ENCODE results near the gene INPP4B.

The INPP4B gene

GRCh38 chr4:142356118-142356759 is 489.9 kb downstream of the INPP4B start:
- Histone ChIP-seq H3K36me3 (ENCODE audit: control insufficient read depth, insufficient read depth, low read length) (no peaks in the 10 kb centered on the region), H3K9ac (ENCODE audit: low read length) (no peak overlapping the region), H3K4me1 (ENCODE audit: control insufficient read depth, insufficient read depth, low read length) (peaks cover 3% of the 10 kb centered on the region), H3K27me3 (ENCODE audit: control insufficient read depth, insufficient read depth, low read length) (no peaks in the 10 kb centered on the region), H3K4me3 (ENCODE audit: low read length) (no peak overlapping the region), H3K27ac (ENCODE audit: low read depth, low read length) (no peak overlapping the region)

DNA sequence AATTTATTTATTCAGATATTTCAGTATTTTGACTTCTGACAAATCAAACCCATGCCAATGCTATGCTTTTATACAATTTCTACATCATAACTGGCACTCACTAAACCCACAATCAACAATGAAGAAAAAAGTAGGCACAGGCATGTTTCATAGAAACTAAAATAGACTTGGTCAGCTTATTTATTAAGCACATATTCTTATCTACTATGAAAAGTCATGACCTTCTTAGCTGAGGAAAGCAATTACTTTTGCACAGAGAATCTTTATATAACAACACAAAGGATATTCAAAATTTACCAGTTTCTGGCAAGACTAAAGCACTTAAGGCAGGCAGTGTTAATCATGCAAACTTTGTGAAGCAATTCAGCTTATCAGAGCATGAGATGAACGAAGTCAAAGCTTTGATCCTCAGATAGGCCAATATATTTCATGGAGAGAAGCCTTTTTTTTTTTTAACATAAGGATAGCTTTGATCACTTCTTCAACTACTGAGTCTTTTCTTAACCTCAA is 490.6 kb downstream of the INPP4B start:
- H3K4me1 ChIP-seq (ENCODE audit: control insufficient read depth, insufficient read depth, low read length) = peaks cover 3% of the 10 kb centered on the region
- H3K9ac ChIP-seq (ENCODE audit: low read length) = no peak overlapping the region
- H3K27ac ChIP-seq (ENCODE audit: low read depth, low read length) = no peak overlapping the region
- no peaks in the 10 kb centered on the region for H3K36me3 ChIP-seq (ENCODE audit: control insufficient read depth, insufficient read depth, low read length)
- H3K27me3 ChIP-seq (ENCODE audit: control insufficient read depth, insufficient read depth, low read length) = no peaks in the 10 kb centered on the region
- H3K4me3 ChIP-seq (ENCODE audit: low read length) = no peak overlapping the region

DNA sequence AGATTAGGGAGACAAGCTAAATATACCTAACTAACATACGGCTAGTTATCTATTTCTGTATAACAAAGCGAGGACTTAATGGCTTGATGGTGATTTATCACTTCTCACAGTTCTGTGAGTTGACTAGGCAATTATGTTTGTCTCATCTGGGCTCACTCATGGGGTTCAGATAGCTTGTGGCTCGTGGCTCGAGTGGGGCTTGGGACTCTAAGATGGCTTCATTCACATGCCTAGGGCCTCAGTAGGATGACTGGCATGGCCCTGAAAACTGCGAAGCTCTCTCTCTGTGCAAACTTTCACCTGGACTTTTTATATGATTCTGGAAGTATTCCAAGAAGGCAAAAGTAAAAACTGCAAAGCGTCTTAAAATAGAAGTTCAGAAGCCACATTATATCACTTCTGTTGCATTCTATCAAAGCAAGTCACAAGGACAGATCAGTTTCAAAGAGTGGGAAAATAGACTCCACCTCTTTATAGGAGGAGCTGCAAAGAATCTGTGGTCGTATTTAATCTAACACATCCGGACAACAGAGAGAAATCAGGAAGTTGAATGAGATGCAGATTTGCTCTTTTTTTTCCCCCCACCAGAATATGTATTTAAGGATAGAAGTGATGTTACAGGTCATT is 491.2 kb downstream of the INPP4B start:
- Histone ChIP-seq H3K9ac (ENCODE audit: low read length) (no peak overlapping the region), H3K4me3 (ENCODE audit: low read length) (no peak overlapping the region), H3K27me3 (ENCODE audit: control insufficient read depth, insufficient read depth, low read length) (no peaks in the 10 kb centered on the region), H3K4me1 (ENCODE audit: control insufficient read depth, insufficient read depth, low read length) (peaks cover 3% of the 10 kb centered on the region), H3K27ac (ENCODE audit: low read depth, low read length) (no peak overlapping the region), H3K36me3 (ENCODE audit: control insufficient read depth, insufficient read depth, low read length) (no peaks in the 10 kb centered on the region)

DNA sequence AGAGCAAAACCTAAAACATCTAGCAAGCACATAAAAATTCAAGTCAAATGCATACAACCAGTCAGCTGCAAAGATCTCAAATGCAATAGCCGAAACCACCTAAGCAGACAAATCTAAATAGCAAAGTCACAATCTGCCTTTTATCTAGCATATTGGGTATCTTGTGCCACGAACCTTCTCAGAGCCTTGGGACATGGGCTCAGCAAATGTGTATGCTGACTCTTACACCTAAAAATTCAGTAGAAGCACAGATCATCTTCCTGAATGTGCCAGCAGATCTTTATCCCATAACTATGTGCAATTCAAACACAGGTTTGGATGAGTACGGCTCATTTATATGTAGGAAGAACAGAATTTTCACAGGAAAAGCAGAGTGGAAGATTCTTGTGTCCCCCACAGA is 492.1 kb downstream of the INPP4B start:
- H3K36me3 ChIP-seq (ENCODE audit: control insufficient read depth, insufficient read depth, low read length) = no peaks in the 10 kb centered on the region
- H3K27me3 ChIP-seq (ENCODE audit: control insufficient read depth, insufficient read depth, low read length) = no peaks in the 10 kb centered on the region
- H3K4me1 ChIP-seq (ENCODE audit: control insufficient read depth, insufficient read depth, low read length) = peaks cover 3% of the 10 kb centered on the region
- H3K9ac ChIP-seq (ENCODE audit: low read length) = no peak overlapping the region
- no peak overlapping the region for H3K4me3 ChIP-seq (ENCODE audit: low read length)
- H3K27ac ChIP-seq (ENCODE audit: low read depth, low read length) = no peak overlapping the region

DNA sequence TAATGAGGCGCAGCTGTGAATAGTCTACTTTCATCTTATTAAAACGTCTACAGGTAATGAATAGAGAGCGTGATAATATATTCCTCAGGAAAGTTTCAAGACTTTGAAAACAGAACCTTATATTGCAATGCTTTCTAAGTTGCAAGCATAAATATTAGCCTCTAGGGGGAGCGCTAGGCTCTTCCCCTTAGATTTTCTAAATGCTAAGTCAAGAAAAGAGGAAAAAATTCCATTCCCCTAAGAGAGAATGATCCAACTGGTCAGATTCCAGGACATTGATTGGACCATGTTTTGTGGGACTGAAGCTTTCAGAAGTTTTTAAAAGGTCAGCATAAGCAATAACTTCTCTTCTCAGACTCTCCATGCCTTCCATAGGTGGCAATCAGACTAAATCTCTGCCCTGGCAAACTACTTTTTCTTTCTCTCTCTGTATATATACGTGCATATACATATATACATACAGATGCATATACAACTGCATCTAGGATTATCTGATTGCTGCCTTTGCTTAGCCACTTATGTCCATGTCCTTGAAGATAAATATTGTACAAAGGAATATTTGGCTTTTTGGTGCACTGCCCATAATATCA is 492.9 kb downstream of the INPP4B start:
- Histone ChIP-seq H3K27ac (ENCODE audit: low read depth, low read length) (no peak overlapping the region), H3K4me3 (ENCODE audit: low read length) (no peak overlapping the region), H3K4me1 (ENCODE audit: control insufficient read depth, insufficient read depth, low read length) (peaks cover 3% of the 10 kb centered on the region)

GRCh38 chr4:142352712-142353111 is 493.4 kb downstream of the INPP4B start:
- Histone ChIP-seq H3K27ac (ENCODE audit: low read depth, low read length) (no peak overlapping the region), H3K4me1 (ENCODE audit: control insufficient read depth, insufficient read depth, low read length) (peaks cover 3% of the 10 kb centered on the region), H3K9ac (ENCODE audit: low read length) (no peak overlapping the region), H3K4me3 (ENCODE audit: low read length) (no peak overlapping the region), H3K27me3 (ENCODE audit: control insufficient read depth, insufficient read depth, low read length) (no peaks in the 10 kb centered on the region), H3K36me3 (ENCODE audit: control insufficient read depth, insufficient read depth, low read length) (no peaks in the 10 kb centered on the region)

More for the DNA sequence above, 492.9 kb downstream of the INPP4B start:
- H3K36me3 ChIP-seq (ENCODE audit: control insufficient read depth, insufficient read depth, low read length) = no peaks in the 10 kb centered on the region
- H3K9ac ChIP-seq (ENCODE audit: low read length) = no peak overlapping the region
- no peaks in the 10 kb centered on the region for H3K27me3 ChIP-seq (ENCODE audit: control insufficient read depth, insufficient read depth, low read length)

DNA sequence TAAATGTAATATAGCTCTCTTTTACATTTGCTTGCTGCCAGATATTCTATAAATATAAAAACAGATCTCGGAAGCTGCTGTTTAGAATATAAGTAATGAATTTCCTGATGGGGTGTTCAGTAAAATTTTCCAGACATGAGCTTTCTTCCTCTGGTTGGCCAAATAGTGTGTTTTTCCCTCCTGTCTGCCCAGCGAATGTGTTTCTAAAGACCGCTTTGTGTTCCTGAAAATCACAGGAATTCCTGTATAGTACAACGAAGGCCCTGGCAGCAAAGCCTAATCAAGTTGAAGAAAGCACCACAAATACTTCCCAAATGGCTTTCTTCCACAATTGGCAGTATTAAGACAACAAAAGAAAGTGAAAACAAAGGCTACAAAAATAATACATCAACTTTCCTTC is 494.1 kb downstream of the INPP4B start:
- Histone ChIP-seq H3K9ac (ENCODE audit: low read length) (no peak overlapping the region), H3K27ac (ENCODE audit: low read depth, low read length) (no peak overlapping the region), H3K4me1 (ENCODE audit: control insufficient read depth, insufficient read depth, low read length) (peaks cover 3% of the 10 kb centered on the region), H3K4me3 (ENCODE audit: low read length) (no peak overlapping the region), H3K27me3 (ENCODE audit: control insufficient read depth, insufficient read depth, low read length) (no peaks in the 10 kb centered on the region), H3K36me3 (ENCODE audit: control insufficient read depth, insufficient read depth, low read length) (no peaks in the 10 kb centered on the region)

DNA sequence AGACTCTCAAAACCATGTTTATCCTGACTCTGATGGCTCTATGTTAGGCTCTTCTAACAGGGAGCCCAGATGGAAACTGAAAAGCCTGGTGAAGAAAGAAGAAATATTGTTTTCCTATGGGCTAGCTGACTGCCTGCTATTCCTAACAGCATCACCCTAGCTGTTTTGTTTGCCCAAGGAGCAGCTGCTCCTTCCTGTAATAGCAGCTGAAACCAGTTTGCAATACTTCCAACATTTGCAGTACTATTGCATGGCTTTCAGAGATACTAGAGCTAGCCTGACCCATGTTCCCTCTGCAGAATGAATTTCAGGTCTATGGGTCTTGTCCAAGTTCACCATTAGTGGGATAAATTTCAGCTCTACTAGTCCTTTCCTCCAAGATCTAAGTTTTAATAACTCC is 495.2 kb downstream of the INPP4B start:
- no peak overlapping the region for H3K4me3 ChIP-seq (ENCODE audit: low read length)
- H3K27me3 ChIP-seq (ENCODE audit: control insufficient read depth, insufficient read depth, low read length) = no peaks in the 10 kb centered on the region
- no peak overlapping the region for H3K27ac ChIP-seq (ENCODE audit: low read depth, low read length)
- no peak overlapping the region for H3K9ac ChIP-seq (ENCODE audit: low read length)
- peaks cover 3% of the 10 kb centered on the region for H3K4me1 ChIP-seq (ENCODE audit: control insufficient read depth, insufficient read depth, low read length)
- no peaks in the 10 kb centered on the region for H3K36me3 ChIP-seq (ENCODE audit: control insufficient read depth, insufficient read depth, low read length)

- H3K27me3 ChIP-seq (ENCODE audit: control insufficient read depth, insufficient read depth, low read length) = no peaks in the 10 kb centered on the region
- no peak overlapping the region for H3K4me3 ChIP-seq (ENCODE audit: low read length)
- no peak overlapping the region for H3K9ac ChIP-seq (ENCODE audit: low read length)
- no peaks in the 10 kb centered on the region for H3K36me3 ChIP-seq (ENCODE audit: control insufficient read depth, insufficient read depth, low read length)
- H3K27ac ChIP-seq (ENCODE audit: low read depth, low read length) = no peak overlapping the region
- no peaks in the 10 kb centered on the region for H3K4me1 ChIP-seq (ENCODE audit: control insufficient read depth, insufficient read depth, low read length)
Observed at GRCh38 chr4:142348613-142349021, 497.5 kb downstream of the INPP4B start.

- no peaks in the 10 kb centered on the region for H3K4me1 ChIP-seq (ENCODE audit: control insufficient read depth, insufficient read depth, low read length)
- H3K27ac ChIP-seq (ENCODE audit: low read depth, low read length) = no peak overlapping the region
- no peaks in the 10 kb centered on the region for H3K36me3 ChIP-seq (ENCODE audit: control insufficient read depth, insufficient read depth, low read length)
- no peak overlapping the region for H3K4me3 ChIP-seq (ENCODE audit: low read length)
- no peaks in the 10 kb centered on the region for H3K27me3 ChIP-seq (ENCODE audit: control insufficient read depth, insufficient read depth, low read length)
- H3K9ac ChIP-seq (ENCODE audit: low read length) = no peak overlapping the region
Observed at GRCh38 chr4:142347241-142347640, 498.9 kb downstream of the INPP4B start.

GRCh38 chr4:142345924-142346323 is 500.2 kb downstream of the INPP4B start:
- H3K9ac ChIP-seq (ENCODE audit: low read length) = no peak overlapping the region
- H3K36me3 ChIP-seq (ENCODE audit: control insufficient read depth, insufficient read depth, low read length) = no peaks in the 10 kb centered on the region
- no peak overlapping the region for H3K27ac ChIP-seq (ENCODE audit: low read depth, low read length)
- no peak overlapping the region for H3K4me3 ChIP-seq (ENCODE audit: low read length)
- H3K27me3 ChIP-seq (ENCODE audit: control insufficient read depth, insufficient read depth, low read length) = no peaks in the 10 kb centered on the region
- H3K4me1 ChIP-seq (ENCODE audit: control insufficient read depth, insufficient read depth, low read length) = no peaks in the 10 kb centered on the region

- H3K9ac ChIP-seq (ENCODE audit: low read length) = no peak overlapping the region
- no peaks in the 10 kb centered on the region for H3K36me3 ChIP-seq (ENCODE audit: control insufficient read depth, insufficient read depth, low read length)
- H3K4me1 ChIP-seq (ENCODE audit: control insufficient read depth, insufficient read depth, low read length) = no peaks in the 10 kb centered on the region
- H3K4me3 ChIP-seq (ENCODE audit: low read length) = no peak overlapping the region
- H3K27ac ChIP-seq (ENCODE audit: low read depth, low read length) = no peak overlapping the region
- H3K27me3 ChIP-seq (ENCODE audit: control insufficient read depth, insufficient read depth, low read length) = no peaks in the 10 kb centered on the region
Observed at GRCh38 chr4:142341268-142341667, 504.8 kb downstream of the INPP4B start.

- no peaks in the 10 kb centered on the region for H3K4me1 ChIP-seq (ENCODE audit: control insufficient read depth, insufficient read depth, low read length)
- no peak overlapping the region for H3K9ac ChIP-seq (ENCODE audit: low read length)
- no peak overlapping the region for H3K4me3 ChIP-seq (ENCODE audit: low read length)
- H3K27ac ChIP-seq (ENCODE audit: low read depth, low read length) = no peak overlapping the region
- no peaks in the 10 kb centered on the region for H3K27me3 ChIP-seq (ENCODE audit: control insufficient read depth, insufficient read depth, low read length)
- no peaks in the 10 kb centered on the region for H3K36me3 ChIP-seq (ENCODE audit: control insufficient read depth, insufficient read depth, low read length)
Observed at GRCh38 chr4:142339053-142339452, 507.0 kb downstream of the INPP4B start.
